Measurements from ENCODE around the gene GCFC2.
"Not testable (repeated sequence)": the region's sequence is repeated elsewhere in the genome, so short reads cannot be mapped to it uniquely, and the experiment has no call there.

GCFC2 gene

DNA sequence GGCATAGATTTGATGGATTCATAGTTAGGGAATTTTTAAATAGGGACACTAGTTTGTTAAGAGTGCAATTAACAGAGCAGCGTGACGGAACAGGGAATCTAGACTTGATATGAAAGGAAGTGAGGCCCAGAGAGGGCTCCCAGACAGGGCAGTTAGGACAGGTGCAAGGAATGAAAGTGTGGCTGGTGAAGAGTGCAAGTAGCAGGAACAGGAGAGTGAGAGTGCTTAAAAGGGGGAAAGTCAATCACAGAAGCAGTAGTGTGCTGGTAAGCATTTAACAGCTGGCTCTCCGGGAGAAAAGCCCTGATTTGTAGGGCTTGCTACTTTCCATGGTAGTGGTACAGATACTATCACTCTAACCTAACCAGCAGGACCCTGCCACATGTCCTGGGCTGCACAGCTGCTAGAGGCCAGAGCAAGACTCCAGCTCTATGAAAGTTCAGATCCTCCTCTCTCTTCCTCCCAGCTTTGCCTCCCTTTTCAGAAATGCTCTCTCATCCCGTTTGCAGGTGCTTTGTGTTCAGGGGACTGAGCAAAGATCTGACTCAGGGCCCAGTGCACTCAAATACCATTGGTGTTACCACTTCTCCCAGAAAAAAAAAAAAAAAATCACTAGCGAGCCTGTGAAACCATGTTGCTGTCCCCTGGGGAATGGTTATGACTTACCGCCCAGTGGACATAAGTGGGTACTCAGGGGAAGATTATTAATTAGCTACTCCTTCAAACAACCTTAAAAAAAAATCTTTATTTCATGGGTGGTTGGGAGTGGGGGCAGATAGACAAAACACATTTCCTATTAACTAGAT is 18.1 kb upstream of the GCFC2 start:
- no peak for DNase-seq (ENCODE audit: low spot score)
- no peak for TF ChIP-seq CTCF (IDR thresholded peaks at IDR 0.05; ENCODE audit: extremely low read depth, missing control alignments)

DNA sequence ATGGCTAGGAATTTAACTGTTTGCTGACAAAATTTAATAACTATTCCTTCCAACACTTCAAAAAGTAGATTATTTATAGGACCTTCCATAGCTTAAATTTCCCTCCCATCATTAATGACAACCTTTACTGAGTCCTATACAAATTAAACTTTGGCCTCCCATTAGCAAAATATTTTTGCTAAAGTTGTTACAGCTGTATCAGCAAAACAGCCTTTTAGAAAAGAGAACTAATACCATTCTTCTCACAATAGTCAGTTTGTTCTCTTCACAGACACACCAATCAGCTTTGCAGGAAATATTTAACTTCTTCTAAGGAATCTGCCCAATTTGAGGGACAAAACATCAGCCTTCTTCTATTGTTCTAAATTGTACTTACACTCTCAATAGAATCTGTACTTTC is 12.0 kb upstream of the GCFC2 start:
- no peak for DNase-seq (ENCODE audit: low spot score)
- no peak for TF ChIP-seq CTCF (IDR thresholded peaks at IDR 0.05; ENCODE audit: extremely low read depth, missing control alignments)

- DNase-seq (ENCODE audit: low spot score): no peak
- no peak for TF ChIP-seq CTCF (IDR thresholded peaks at IDR 0.05; ENCODE audit: extremely low read depth, missing control alignments)
Measured at GRCh38 chr2:75720525-75720924, 9.8 kb upstream of the GCFC2 start.

DNA sequence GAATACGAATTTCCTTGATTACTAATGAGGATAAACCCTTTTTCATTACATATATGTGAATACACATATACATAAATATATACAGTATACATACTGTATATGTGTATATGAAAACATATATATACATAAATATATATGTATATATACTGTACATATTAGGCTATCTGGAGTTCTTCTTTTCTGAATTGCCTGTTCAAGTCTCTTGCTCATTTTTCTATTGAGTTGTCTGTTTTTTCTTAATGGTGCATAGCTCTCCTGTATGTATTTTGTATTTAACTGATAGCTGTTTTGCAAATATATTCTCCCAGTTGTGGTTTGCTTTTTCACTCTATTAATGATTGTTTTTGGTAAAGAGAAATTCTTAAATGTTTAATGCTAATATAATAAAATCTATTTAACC is 8.9 kb upstream of the GCFC2 start:
- TF ChIP-seq CTCF (IDR thresholded peaks at IDR 0.05; ENCODE audit: extremely low read depth, missing control alignments): no peak
- no peak for DNase-seq (ENCODE audit: low spot score)

DNA sequence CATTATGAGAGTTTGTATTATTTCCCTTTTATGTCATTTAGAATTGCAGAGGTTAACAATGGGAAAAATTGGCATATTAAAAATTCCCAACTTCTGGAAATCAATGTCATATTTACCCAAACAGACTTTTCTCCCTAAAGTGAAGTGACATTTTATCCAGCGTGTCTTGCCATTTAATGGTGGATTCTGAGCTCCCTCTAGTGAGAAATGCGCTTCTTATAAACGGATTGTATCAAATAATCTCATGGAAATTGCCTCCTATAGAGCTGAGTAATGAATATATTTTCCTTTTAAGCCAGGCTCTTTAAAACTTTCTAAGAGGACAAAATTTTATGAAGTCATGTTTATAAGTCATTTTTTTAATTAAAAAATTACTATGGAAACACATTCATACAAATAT is 5.7 kb upstream of the GCFC2 start:
- TF ChIP-seq CTCF (IDR thresholded peaks at IDR 0.05; ENCODE audit: extremely low read depth, missing control alignments): no peak
- no peak for DNase-seq (ENCODE audit: low spot score)

DNA sequence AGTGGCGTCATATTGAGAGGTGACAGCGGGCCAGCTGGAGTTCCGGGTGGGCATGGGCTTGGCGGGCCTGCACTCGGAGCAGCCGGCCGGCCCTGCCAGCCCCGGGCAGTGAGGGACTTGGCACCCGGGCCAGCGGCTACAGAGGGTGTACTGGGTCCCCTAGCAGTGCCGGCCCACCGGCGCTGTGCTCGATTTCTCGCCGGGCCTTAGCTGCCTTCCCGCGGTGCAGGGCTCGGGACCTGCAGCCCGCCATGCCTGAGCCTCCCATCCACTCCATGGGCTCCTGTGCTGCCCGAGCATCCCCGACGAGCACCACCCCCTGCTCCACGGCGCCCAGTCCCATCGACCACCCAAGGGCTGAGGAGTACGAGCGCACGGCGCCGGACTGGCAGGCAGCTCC is 875 bp upstream of the GCFC2 start:
- DNase-seq (ENCODE audit: low spot score): not testable (repeated sequence)

GRCh38 chr2:75710220-75710576 is 517 bp downstream of the GCFC2 start:
- DNase-seq (ENCODE audit: low spot score): no peak
- no peak for TF ChIP-seq CTCF (IDR thresholded peaks at IDR 0.05; ENCODE audit: extremely low read depth, missing control alignments)

GRCh38 chr2:75709297-75709696 is 1.4 kb downstream of the GCFC2 start:
- no peak for TF ChIP-seq CTCF (IDR thresholded peaks at IDR 0.05; ENCODE audit: extremely low read depth, missing control alignments)
- DNase-seq (ENCODE audit: low spot score): no peak

Measured in GM20000 (cell line).